ENCODE results near the gene NXPH3. TPM values are rescaled to one million over a fixed set of nuclear protein-coding genes. Genes with fewer than 3 reads are reported as not detected.

The NXPH3 gene
- total and polyA plus RNA-seq, 2 of the 13 experiments (the other 11 are each of a cell fraction or from before 2014, with no cell fraction given): 0.04 to 0.58 TPM

DNA sequence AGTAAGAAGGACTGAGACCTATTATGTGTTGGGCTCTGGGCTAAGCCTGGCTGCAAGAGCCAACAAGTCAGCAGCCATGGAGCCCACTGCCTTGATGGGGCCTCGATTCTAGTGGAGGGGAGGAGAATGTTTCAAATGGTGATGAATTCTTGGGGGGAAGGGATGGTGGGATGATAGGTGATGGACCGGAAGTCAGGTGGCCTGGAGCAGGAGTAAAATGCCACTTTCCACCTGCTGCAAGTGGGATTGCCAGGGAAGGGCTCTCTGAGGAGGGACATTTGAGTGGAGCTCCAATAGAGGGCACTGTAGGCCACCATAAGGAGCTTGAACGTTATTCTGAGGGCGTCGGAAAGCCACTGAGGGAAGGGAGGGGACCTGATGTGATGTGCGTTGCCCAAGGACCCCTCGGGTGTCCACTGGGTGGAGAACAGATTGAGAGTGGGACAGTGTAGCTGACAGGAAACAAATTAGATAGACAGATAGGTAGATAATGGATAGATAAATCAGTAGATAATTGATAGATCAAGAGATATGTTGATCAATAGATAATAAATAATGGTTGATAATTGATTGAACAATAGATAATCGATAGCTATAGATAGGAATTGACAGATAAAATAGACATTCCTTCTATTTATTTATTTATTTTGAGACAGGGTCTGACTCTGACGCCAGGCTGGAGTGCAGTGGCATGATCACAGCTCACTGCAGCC lies 18.2 kb upstream of the NXPH3 start (continued):
- TF ChIP-seq HNF4G (IDR thresholded peaks at IDR 0.05; ENCODE audit: borderline replicate concordance, low read depth, low read length): no peak
- TF ChIP-seq HNF4G (CRISPR knock-in tag; IDR thresholded peaks at IDR 0.05; ENCODE audit: borderline replicate concordance, low read depth): no peak
- TF ChIP-seq ZNF562 (CRISPR knock-in tag; IDR thresholded peaks at IDR 0.05; ENCODE audit: borderline replicate concordance): no peak
- no peak for TF ChIP-seq POLR2AphosphoS5 (IDR thresholded peaks at IDR 0.05; ENCODE audit: low read depth, low read length)
- TF ChIP-seq MTERF4 (CRISPR knock-in tag; IDR thresholded peaks at IDR 0.05): no peak
- TF ChIP-seq SOX5 (CRISPR knock-in tag; IDR thresholded peaks at IDR 0.05; ENCODE audit: borderline replicate concordance): no peak
- no peak for TF ChIP-seq ZBTB8A (CRISPR knock-in tag; IDR thresholded peaks at IDR 0.05; ENCODE audit: borderline replicate concordance, low read depth)
- TF ChIP-seq GPBP1L1 (CRISPR knock-in tag; IDR thresholded peaks at IDR 0.05): no peak
- no peak for TF ChIP-seq ZNF432 (CRISPR knock-in tag; IDR thresholded peaks at IDR 0.05; ENCODE audit: borderline replicate concordance)
- TF ChIP-seq BORCS8-MEF2B (CRISPR knock-in tag; IDR thresholded peaks at IDR 0.05): peak; percentile 55; the same call in 1 of the 2 replicates
- TF ChIP-seq, protein P1, sequence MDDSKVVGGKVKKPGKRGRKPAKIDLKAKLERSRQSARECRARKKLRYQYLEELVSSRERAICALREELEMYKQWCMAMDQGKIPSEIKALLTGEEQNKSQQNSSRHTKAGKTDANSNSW (CRISPR knock-in tag; IDR thresholded peaks at IDR 0.05; ENCODE audit: borderline replicate concordance): no peak
- no peak for TF ChIP-seq ZMYM2 (CRISPR knock-in tag; IDR thresholded peaks at IDR 0.05)
- TF ChIP-seq ZNF513 (CRISPR knock-in tag; conservative IDR thresholded peaks at IDR 0.05): no peak
- TF ChIP-seq TOPORS (CRISPR knock-in tag; IDR thresholded peaks at IDR 0.05): 0 out of 2 replicates have a peak, but pooled peaks have one; percentile 25
- peak; percentile 11; the same call in 1 of the 2 replicates for TF ChIP-seq ETV5 (CRISPR knock-in tag; IDR thresholded peaks at IDR 0.05; ENCODE audit: borderline replicate concordance)
- no peak for TF ChIP-seq TBX2 (CRISPR knock-in tag; IDR thresholded peaks at IDR 0.05; ENCODE audit: borderline replicate concordance)
- TF ChIP-seq ARHGAP35 (CRISPR knock-in tag; IDR thresholded peaks at IDR 0.05; ENCODE audit: borderline replicate concordance): no peak
- TF ChIP-seq ZBTB21 (CRISPR knock-in tag; IDR thresholded peaks at IDR 0.05): no peak
- TF ChIP-seq ZNF788 (CRISPR knock-in tag; IDR thresholded peaks at IDR 0.05; ENCODE audit: borderline replicate concordance): 0 out of 2 replicates have a peak, but pooled peaks have one; percentile 22
- no peak for TF ChIP-seq EZH2 (conservative IDR thresholded peaks at IDR 0.05; ENCODE audit: low read depth, low read length)
- TF ChIP-seq, protein P2, sequence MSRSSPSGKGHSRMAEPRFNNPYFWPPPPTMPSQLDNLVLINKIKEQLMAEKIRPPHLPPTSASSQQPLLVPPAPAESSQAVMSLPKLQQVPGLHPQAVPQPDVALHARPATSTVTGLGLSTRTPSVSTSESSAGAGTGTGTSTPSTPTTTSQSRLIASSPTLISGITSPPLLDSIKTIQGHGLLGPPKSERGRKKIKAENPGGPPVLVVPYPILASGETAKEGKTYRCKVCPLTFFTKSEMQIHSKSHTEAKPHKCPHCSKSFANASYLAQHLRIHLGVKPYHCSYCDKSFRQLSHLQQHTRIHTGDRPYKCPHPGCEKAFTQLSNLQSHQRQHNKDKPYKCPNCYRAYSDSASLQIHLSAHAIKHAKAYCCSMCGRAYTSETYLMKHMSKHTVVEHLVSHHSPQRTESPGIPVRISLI (CRISPR knock-in tag; IDR thresholded peaks at IDR 0.05; ENCODE audit: borderline replicate concordance): no peak
- TF ChIP-seq, protein P3, sequence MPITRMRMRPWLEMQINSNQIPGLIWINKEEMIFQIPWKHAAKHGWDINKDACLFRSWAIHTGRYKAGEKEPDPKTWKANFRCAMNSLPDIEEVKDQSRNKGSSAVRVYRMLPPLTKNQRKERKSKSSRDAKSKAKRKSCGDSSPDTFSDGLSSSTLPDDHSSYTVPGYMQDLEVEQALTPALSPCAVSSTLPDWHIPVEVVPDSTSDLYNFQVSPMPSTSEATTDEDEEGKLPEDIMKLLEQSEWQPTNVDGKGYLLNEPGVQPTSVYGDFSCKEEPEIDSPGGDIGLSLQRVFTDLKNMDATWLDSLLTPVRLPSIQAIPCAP (CRISPR knock-in tag; IDR thresholded peaks at IDR 0.05; ENCODE audit: low read depth): no peak
- TF ChIP-seq ZNF619 (CRISPR knock-in tag; IDR thresholded peaks at IDR 0.05): peak; percentile 74; the same call in 1 of the 2 replicates
- no peak for TF ChIP-seq ZNF3 (CRISPR knock-in tag; IDR thresholded peaks at IDR 0.05)

Measured in HepG2 (cell line).